Endothelial cell of umbilical vein (primary cell): ENCODE measurements around the gene B3GAT2. TPM values are rescaled to one million over a fixed set of nuclear protein-coding genes. Genes with fewer than 3 reads are reported as not detected.

Source experiments
- BruUV-seq: library from RNA; stranded (reverse); fragments of 400-500 nt; replicated peaks from 2 replicates; lab custom pipeline; 2021; lab: Mats Ljungman, UMichigan
- CTCF ChIA-PET: fragments of 300-600, 350-600 bp; sonication (Branson Sonifier 250); formaldehyde crosslinking; loops from one replicate; lab custom pipeline; 2021; ENCODE audit warnings: antibody characterized with exemption, inconsistent platforms; lab: Charles Lee
- POLR2A ChIA-PET: fragments of 300-600, 350-600 bp; sonication (Branson Sonifier 250); formaldehyde crosslinking; loops from one replicate; lab custom pipeline; 2021; ENCODE audit warnings: antibody characterized with exemption, inconsistent platforms; lab: Charles Lee
- DNase-seq: peaks from one replicate; pipeline ENCODE4 v3.0.0-alpha.2; 2011; ENCODE audit warnings: low read depth, low spot score
- FAIRE-seq: peaks from 2 replicates; lab custom pipeline; 2011; peaks lifted over from hg19 to GRCh38; lab: Jason Lieb, UNC
- H2AFZ ChIP-seq: 2 replicates; pipeline ENCODE4 v1.6.0; 2012; ENCODE audit warnings: low read depth, low read length, control low read depth, inconsistent platforms
- H3K27ac ChIP-seq: 2 replicates; pipeline ENCODE4 v1.5.1; 2011; ENCODE audit warnings: low read depth, mild to moderate bottlenecking, control low read depth, low read length, moderate library complexity; ENCODE audit not compliant: insufficient read depth
- H3K27me3 ChIP-seq, 2 experiments: 2 replicates each; pipeline versions ENCODE4 v1.6.0 to v1.6.1; 2011; ENCODE audit warnings: low read length in 2 of 2, mixed read lengths in 1 of 2; ENCODE audit not compliant: control insufficient read depth in 2 of 2, insufficient read depth in 2 of 2
- H3K36me3 ChIP-seq, 2 experiments: 2 replicates in 1 of 2; 3 replicates in 1 of 2; pipeline ENCODE4 v1.5.1; 2011; ENCODE audit warnings: low read length in 2 of 2, mild to moderate bottlenecking in 1 of 2, moderate library complexity in 1 of 2; ENCODE audit not compliant: control insufficient read depth in 2 of 2, insufficient read depth in 2 of 2; ENCODE audit errors: extremely low read depth in 1 of 2
- H3K4me1 ChIP-seq: 3 replicates; pipeline ENCODE4 v1.5.1; 2011; ENCODE audit warnings: mild to moderate bottlenecking, low read length; ENCODE audit not compliant: control insufficient read depth, insufficient read depth; ENCODE audit errors: extremely low read depth
- H3K4me2 ChIP-seq: 2 replicates; pipeline ENCODE4 v1.6.1; 2011; ENCODE audit warnings: low read length, control low read depth, mixed read lengths; ENCODE audit not compliant: insufficient read depth
- H3K4me3 ChIP-seq, 3 experiments: fragments of 200-600 bp in 1 of 3; sonication (generic), shearing (Covaris generic) in 1 of 3; replicated peaks in 1 of 3; 2 replicates each; pipeline ENCODE4 v1.5.1; 2011 to 2016; ENCODE audit warnings: control low read depth in 3 of 3, low read length in 3 of 3, mild to moderate bottlenecking in 2 of 3, inconsistent platforms in 1 of 3, low read depth in 1 of 3, moderate library complexity in 1 of 3; ENCODE audit not compliant: insufficient read depth in 1 of 3
- H3K79me2 ChIP-seq: 2 replicates; pipeline ENCODE4 v1.6.0; 2012; ENCODE audit warnings: low read length, inconsistent platforms; ENCODE audit not compliant: control insufficient read depth, insufficient read depth
- H3K9ac ChIP-seq: replicated peaks from 2 replicates; pipeline ENCODE3; 2011; ENCODE audit warnings: low read length, control low read depth; ENCODE audit not compliant: insufficient read depth; ENCODE audit errors: extremely low read depth
- H3K9me1 ChIP-seq: replicated peaks from 3 replicates; pipeline ENCODE4 v1.6.0; 2011; ENCODE audit warnings: mild to moderate bottlenecking, low read length; ENCODE audit not compliant: control insufficient read depth, insufficient read depth; ENCODE audit errors: extremely low read depth
- H3K9me3 ChIP-seq: replicated peaks from 2 replicates; pipeline ENCODE4 v1.5.1; 2012; ENCODE audit warnings: low read length, inconsistent platforms; ENCODE audit not compliant: control insufficient read depth, insufficient read depth
- H4K20me1 ChIP-seq: replicated peaks from 2 replicates; pipeline ENCODE3; 2011; ENCODE audit warnings: mild to moderate bottlenecking, low read length; ENCODE audit not compliant: control insufficient read depth, insufficient read depth; ENCODE audit errors: extremely low read depth
- CTCF ChIP-seq, 2 donors: IDR thresholded peaks; 1 replicate in 1 of 2; 2 replicates in 1 of 2; pipeline ENCODE4 v1.5.1; 2011; ENCODE audit warnings: low read length in 2 of 2, mild to moderate bottlenecking in 2 of 2, moderate library complexity in 2 of 2, control low read depth in 1 of 2, inconsistent platforms in 1 of 2, low read depth in 1 of 2; ENCODE audit not compliant: insufficient read depth in 1 of 2; ENCODE audit errors: extremely low read depth in 1 of 2
- EZH2 ChIP-seq: IDR thresholded peaks from 2 replicates; pipeline ENCODE4 v1.6.1; 2012; ENCODE audit warnings: borderline replicate concordance, low read depth, mild to moderate bottlenecking, moderate library complexity, low read length, inconsistent platforms; ENCODE audit not compliant: severe bottlenecking
- FOS ChIP-seq: IDR thresholded peaks from 2 replicates; pipeline ENCODE4 v1.6.1; 2011; ENCODE audit warnings: mild to moderate bottlenecking, low read length, moderate library complexity, borderline replicate concordance; ENCODE audit not compliant: insufficient read depth
- GATA2 ChIP-seq: IDR thresholded peaks from 2 replicates; pipeline ENCODE4 v1.7.0; 2011; ENCODE audit warnings: low read depth, mild to moderate bottlenecking, moderate library complexity, mixed read lengths, low read length; ENCODE audit not compliant: insufficient read length, insufficient read depth
- JUN ChIP-seq: IDR thresholded peaks from 2 replicates; pipeline ENCODE4 v1.6.1; 2011; ENCODE audit warnings: borderline replicate concordance, low read depth; ENCODE audit not compliant: insufficient read length, insufficient read depth
- MYC ChIP-seq: IDR thresholded peaks from one replicate; pipeline ENCODE4 v1.6.1; 2011; ENCODE audit warnings: mild to moderate bottlenecking, low read depth, low read length
- POLR2A ChIP-seq: IDR thresholded peaks from 2 replicates; pipeline ENCODE4 v1.6.1; 2012; ENCODE audit warnings: low read depth, mild to moderate bottlenecking, control low read depth, low read length
- POLR2AphosphoS5 ChIP-seq: IDR thresholded peaks from 2 replicates; pipeline ENCODE4 v1.6.1; 2012; ENCODE audit warnings: low read depth, mild to moderate bottlenecking, control low read depth, low read length, moderate library complexity; ENCODE audit not compliant: insufficient read depth
- dilution Hi-C: fragments of 300-500 bp; cut with MboI; formaldehyde crosslinking; loops from one replicate; pipeline ENCODE4 v1.15.0; 2019; ENCODE audit warnings: low sequenced_read_pairs; ENCODE audit not compliant: extremely low pct_ligation_motif_present
- intact Hi-C: fragments of 100-400 bp; cut with micrococcal nuclease; formaldehyde crosslinking; loops from one replicate; pipeline ENCODE4 v1.10.0; 2022
- polyA plus RNA-seq, 4 experiments: library from polyadenylated mRNA; depleted of rRNA in 3 of 4; stranded (reverse) in 3 of 4; unstranded in 1 of 4; fragments of >200 nt; gene quantifications; 2 replicates each; pipeline versions ENCODE4 v1.2.1 to v1.2.3, GENCODE V29; 2011 to 2012; ENCODE audit warnings: missing spikeins in 1 of 4
- total RNA-seq: library from RNA; stranded (reverse); gene quantifications from 2 replicates; pipeline ENCODE4 v1.2.3, GENCODE V29; 2021
- TF ChIP-seq, protein P1 (sequence below): IDR thresholded peaks from 2 replicates; pipeline ENCODE4 v1.6.1; 2011; ENCODE audit not compliant: insufficient read depth, insufficient read length

B3GAT2 gene
- total and polyA plus RNA-seq, 2 donors (not counting 3 experiments of a cell fraction or from before 2014, with no cell fraction given) = not detected

DNA sequence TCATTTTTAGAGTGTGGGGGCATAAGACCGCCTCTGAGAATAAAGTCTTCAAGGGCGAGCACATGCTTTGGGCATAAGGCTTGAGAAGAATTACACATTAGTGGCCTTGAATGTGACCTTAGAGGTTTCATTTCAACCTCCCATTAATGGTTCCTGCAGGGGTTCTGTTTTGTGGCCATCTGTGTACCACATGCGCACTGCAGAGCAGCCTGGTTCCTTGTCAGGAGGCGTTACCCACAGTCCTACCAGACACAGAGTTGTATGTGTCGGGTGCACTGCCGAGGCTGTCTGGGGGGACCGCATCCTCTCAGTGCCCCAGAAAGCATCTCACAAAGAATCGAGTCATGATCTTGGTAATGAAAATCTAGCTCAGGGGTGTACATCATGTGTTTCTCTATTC lies 115.7 kb downstream of the B3GAT2 start:
- no peak overlapping the region for H2AFZ ChIP-seq
- FAIRE-seq = no peak
- H3K4me3 ChIP-seq = no peak overlapping the region
- H3K79me2 ChIP-seq = no peaks in the 10 kb centered on the region
- no TSS peak for BruUV-seq
- CTCF ChIA-PET = no interaction called here
- H4K20me1 ChIP-seq = no peaks in the 10 kb centered on the region
- DNase-seq = no peak
- dilution Hi-C loops (no loop called here), intact Hi-C loops (no loop called here)
- no peak for TF ChIP-seq POLR2A
- no peak for TF ChIP-seq JUN
- no peak for TF ChIP-seq EZH2
- TF ChIP-seq MYC = no peak
- TF ChIP-seq CTCF (IDR thresholded peaks at IDR 0.05; ENCODE audit: extremely low read depth in 1 of 2, insufficient read depth in 1 of 2, low read depth in 1 of 2, low read length in 2 of 2) = no peak
- TF ChIP-seq GATA2 = no peak
- no peak for TF ChIP-seq POLR2AphosphoS5
- TF ChIP-seq, protein P1, sequence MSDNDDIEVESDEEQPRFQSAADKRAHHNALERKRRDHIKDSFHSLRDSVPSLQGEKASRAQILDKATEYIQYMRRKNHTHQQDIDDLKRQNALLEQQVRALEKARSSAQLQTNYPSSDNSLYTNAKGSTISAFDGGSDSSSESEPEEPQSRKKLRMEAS = no peak
- TF ChIP-seq FOS = no peak
- H3K9me1 ChIP-seq = no peaks in the 10 kb centered on the region
- H3K4me2 ChIP-seq = no peak overlapping the region
- H3K27me3 ChIP-seq = no peaks in the 10 kb centered on the region
- no peaks in the 10 kb centered on the region for H3K9me3 ChIP-seq
- H3K36me3 ChIP-seq = no peaks in the 10 kb centered on the region
- no peaks in the 10 kb centered on the region for H3K4me1 ChIP-seq
- POLR2A ChIA-PET = no interaction called here
- no peak overlapping the region for H3K27ac ChIP-seq
- H3K9ac ChIP-seq = no peak overlapping the region
